Prostate gland (tissue), 2 donors: ENCODE results near the gene IQGAP2. TPM values are rescaled to one million over a fixed set of nuclear protein-coding genes. Genes with fewer than 3 reads are reported as not detected.
"Not testable (repeated sequence)": the region's sequence is repeated elsewhere in the genome, so short reads cannot be mapped to it uniquely, and the experiment has no call there.

Experiments used
- DNase-seq: peaks from one replicate; pipeline ENCODE4 v3.0.0-alpha.2; 2019; ENCODE audit warnings: low spot score
- H3K27ac ChIP-seq, 2 donors: fragments of 200-600 bp; sonication (generic); 2 replicates each; pipeline ENCODE4 v1.5.1; 2017 to 2019
- H3K27me3 ChIP-seq: fragments of 200-600 bp; sonication (generic); replicated peaks from 2 replicates; pipeline ENCODE4 v1.5.1; 2019; ENCODE audit not compliant: insufficient read depth
- H3K36me3 ChIP-seq, 2 donors: fragments of 200-600 bp; sonication (generic); 1 replicate in 1 of 2; 2 replicates in 1 of 2; pipeline versions ENCODE4 v1.5.1 to v1.8.1; 2017 to 2019
- H3K4me1 ChIP-seq: fragments of 200-600 bp; sonication (generic); replicated peaks from 2 replicates; pipeline ENCODE4 v1.5.1; 2019
- H3K4me3 ChIP-seq, 2 donors: fragments of 200-600 bp; sonication (generic); 2 replicates each; pipeline ENCODE4 v1.5.1; 2017 to 2019
- H3K9me3 ChIP-seq: fragments of 200-600 bp; sonication (generic); 2 replicates; pipeline ENCODE4 v1.5.1; 2017
- POLR2A ChIP-seq: fragments of 450-650 bp; IDR thresholded peaks from one replicate; pipeline ENCODE4 v1.6.1; 2016; ENCODE audit warnings: antibody characterized with exemption, mild to moderate bottlenecking
- POLR2AphosphoS5 ChIP-seq: sonication (generic); formaldehyde crosslinking; IDR thresholded peaks from one replicate; pipeline ENCODE4 v1.6.1; 2017; ENCODE audit warnings: antibody characterized with exemption
- WGBS: methylation state at CpG from one replicate; pipeline ENCODE4 v1.1.5; 2018; 5-methylcytosine and 5-hydroxymethylcytosine counted together
- intact Hi-C: fragments of 100-400 bp; cut with DNase I; formaldehyde crosslinking; loops from one replicate; pipeline ENCODE4 v1.14.2; 2022
- total RNA-seq, 2 donors: library from RNA; depleted of rRNA; stranded (reverse); fragments of >200 nt; gene quantifications; one replicate each; pipeline ENCODE4 v1.1.0, GENCODE V29; 2016
- TF ChIP-seq, protein P1 (sequence below), 4 experiments: fragments of 200-600 bp in 2 of 4; fragments of 450-650 bp in 2 of 4; sonication (generic) in 2 of 4; IDR thresholded peaks; 1 replicate in 3 of 4; 2 replicates in 1 of 4; pipeline ENCODE4 v1.5.1; 2016 to 2019; ENCODE audit warnings: antibody characterized with exemption in 4 of 4, mild to moderate bottlenecking in 2 of 4, moderate library complexity in 2 of 4

IQGAP2 gene
- total RNA-seq, 2 donors from 2014 or later: 41.5 to 64.9 TPM

DNA sequence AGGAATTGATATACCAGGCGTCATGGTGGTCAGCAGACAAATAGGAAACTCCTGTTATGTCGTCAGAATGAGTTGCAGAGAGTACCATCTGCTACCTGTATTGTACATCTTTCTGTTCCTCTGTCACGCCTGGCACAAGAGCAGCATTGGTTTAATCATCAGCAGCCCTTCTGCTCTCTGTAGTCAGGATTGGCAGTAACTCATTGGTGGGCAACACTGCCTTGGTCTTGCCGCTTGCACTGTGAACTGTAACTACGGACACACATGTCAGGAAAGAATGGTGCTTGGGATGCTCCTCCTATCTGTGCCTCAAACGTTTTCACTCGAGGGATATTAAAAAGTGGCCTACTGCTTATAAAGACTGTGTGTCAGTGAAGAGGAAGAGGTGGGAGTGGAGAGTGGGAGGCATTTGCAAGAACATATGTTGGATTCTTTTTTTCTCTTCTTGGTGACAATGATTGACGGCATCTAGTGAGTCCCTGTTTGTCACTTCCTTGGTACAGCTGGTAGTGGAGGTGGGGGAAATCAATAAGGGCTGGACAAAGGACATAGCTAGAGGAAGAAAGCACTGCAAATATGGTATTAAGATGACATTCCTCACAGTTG, 143.5 kb downstream of the IQGAP2 start:
- TF ChIP-seq POLR2A: no peak
- no peak for TF ChIP-seq POLR2AphosphoS5
- TF ChIP-seq, protein P1, sequence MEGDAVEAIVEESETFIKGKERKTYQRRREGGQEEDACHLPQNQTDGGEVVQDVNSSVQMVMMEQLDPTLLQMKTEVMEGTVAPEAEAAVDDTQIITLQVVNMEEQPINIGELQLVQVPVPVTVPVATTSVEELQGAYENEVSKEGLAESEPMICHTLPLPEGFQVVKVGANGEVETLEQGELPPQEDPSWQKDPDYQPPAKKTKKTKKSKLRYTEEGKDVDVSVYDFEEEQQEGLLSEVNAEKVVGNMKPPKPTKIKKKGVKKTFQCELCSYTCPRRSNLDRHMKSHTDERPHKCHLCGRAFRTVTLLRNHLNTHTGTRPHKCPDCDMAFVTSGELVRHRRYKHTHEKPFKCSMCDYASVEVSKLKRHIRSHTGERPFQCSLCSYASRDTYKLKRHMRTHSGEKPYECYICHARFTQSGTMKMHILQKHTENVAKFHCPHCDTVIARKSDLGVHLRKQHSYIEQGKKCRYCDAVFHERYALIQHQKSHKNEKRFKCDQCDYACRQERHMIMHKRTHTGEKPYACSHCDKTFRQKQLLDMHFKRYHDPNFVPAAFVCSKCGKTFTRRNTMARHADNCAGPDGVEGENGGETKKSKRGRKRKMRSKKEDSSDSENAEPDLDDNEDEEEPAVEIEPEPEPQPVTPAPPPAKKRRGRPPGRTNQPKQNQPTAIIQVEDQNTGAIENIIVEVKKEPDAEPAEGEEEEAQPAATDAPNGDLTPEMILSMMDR (IDR thresholded peaks at IDR 0.05): no peak
- 79% methylated on average over 8 of the region's 8 CpGs for WGBS
- Histone ChIP-seq H3K4me1 (peaks cover 18% of the 10 kb centered on the region), H3K9me3 (no peaks in the 10 kb centered on the region), H3K27ac (peak overlapping the region; percentile 71 to 79), H3K4me3 (no peak overlapping the region), H3K36me3 (no peaks in the 10 kb centered on the region), H3K27me3 (no peaks in the 10 kb centered on the region)
- intact Hi-C loops: no loop called here
- no peak for DNase-seq

DNA sequence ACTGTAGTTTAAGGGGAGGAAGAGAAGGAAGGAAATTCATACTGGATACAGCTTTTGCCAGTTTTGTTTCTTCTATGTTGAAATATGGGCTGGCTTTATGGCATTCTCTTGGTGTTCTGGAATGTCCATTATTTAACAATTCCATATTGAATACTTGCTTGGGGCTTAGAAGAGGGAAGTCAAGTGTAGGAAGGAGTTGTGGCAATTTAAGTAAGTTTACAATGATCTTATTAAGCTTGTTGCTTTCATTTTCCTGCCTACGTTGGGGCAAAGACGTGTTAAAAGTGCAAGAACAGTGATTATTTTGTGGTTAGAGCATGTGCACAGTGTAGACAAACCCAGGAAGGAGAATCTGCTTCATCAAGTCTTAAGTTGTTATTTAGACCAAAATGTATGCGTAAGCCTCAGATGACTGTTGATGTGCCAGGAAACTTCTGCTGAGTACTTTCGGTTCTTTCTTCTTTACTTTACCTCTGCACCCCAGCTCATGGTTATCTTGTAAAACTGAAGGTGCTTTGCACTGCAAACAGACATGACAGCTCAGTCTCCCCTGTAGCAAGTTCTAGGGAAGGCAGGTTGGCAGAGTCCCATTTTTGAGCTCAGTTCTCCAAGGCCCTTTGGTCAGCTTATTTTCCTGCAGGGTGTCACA, 144.3 kb downstream of the IQGAP2 start:
- Histone ChIP-seq H3K4me3 (peak overlapping the region; percentile 4 to 9), H3K4me1 (peaks cover 18% of the 10 kb centered on the region), H3K27ac (peak overlapping the region; percentile 71 to 79), H3K9me3 (no peaks in the 10 kb centered on the region), H3K36me3 (no peaks in the 10 kb centered on the region), H3K27me3 (no peaks in the 10 kb centered on the region)
- DNase-seq: peak; percentile 83
- TF ChIP-seq, protein P1 (IDR thresholded peaks at IDR 0.05): no peak
- peak; percentile 92 for TF ChIP-seq POLR2AphosphoS5
- 4% methylated on average over 4 of the region's 4 CpGs for WGBS
- intact Hi-C loops: no loop called here

DNA sequence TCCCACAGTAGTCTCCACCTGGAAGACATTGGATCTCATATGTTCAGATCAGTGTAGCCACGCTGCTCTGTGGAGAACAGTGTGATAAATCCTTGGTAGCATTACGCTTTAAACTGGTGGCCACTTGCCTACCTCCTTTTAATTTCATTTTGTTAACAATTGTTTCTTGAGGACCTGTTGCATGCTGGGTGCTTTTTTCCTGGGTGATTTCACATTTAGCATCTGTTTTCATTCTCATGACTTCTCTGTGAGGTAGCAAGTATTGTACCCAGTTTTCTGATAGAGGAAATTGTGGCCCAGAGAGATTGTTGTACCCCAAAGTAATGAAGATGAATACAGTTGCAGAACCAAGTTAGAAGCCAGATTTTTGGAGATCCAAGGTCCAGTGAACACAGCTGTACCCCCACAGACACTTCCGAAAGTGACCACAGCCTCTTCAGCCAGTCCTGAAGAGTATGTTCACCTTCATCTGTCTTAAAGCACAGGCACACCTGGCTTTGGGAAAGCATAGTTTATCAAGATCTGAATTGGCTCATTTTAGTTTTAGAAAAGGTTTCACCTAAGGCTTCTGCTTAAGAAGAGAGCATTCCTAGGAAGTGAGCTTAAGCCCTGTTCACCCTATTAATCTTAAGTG, 144.9 kb downstream of the IQGAP2 start:
- peaks cover 18% of the 10 kb centered on the region for H3K4me1 ChIP-seq
- DNase-seq: no peak
- intact Hi-C loops: no loop called here
- H3K27me3 ChIP-seq: no peaks in the 10 kb centered on the region
- peak overlapping the region; percentile 71 to 79 for H3K27ac ChIP-seq
- no peaks in the 10 kb centered on the region for H3K36me3 ChIP-seq
- H3K9me3 ChIP-seq: no peaks in the 10 kb centered on the region
- TF ChIP-seq, protein P1 (IDR thresholded peaks at IDR 0.05): no peak
- TF ChIP-seq POLR2A (no peak), POLR2AphosphoS5 (no peak)
- peak overlapping the region in 1 of 2 donors; percentile 4 for H3K4me3 ChIP-seq
- WGBS: 53% methylated on average over 3 of the region's 3 CpGs

DNA sequence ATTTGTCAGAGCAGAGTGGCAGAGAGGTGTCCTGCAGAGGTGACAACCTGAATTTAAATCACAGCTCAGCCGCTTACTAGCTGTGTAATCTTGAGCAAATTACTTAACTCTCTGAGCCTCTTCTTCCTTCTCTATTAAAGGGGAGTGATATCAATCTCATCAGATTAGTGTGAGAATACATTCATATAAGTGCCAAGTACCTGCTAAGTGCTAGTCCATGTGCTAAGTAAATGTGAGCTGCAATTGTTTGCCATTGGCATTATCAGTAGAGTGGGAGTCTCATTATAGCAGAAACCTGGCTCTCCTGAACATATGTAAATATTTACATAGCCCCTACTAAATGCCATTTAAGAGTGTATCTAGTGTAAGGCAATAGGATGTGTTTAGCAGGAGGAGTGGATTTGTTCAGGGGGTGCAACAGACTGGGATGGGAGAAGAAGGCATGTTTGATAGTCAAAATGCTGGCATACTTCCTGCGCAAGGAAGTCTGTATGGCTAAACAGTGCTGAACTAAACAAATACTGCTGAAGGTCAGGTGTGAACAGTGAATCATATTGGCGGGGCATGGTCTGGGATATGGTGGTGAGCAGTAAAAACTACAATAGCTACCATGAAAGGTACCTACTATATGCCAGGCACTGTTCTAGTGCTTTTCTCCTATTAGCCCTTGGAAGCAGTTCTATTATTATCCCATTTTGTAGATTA, 145.6 kb downstream of the IQGAP2 start:
- Histone ChIP-seq H3K27ac (peak overlapping the region; percentile 71 to 79), H3K4me3 (no peak overlapping the region), H3K36me3 (no peaks in the 10 kb centered on the region), H3K4me1 (peaks cover 18% of the 10 kb centered on the region), H3K27me3 (no peaks in the 10 kb centered on the region), H3K9me3 (no peaks in the 10 kb centered on the region)
- TF ChIP-seq, protein P1 (IDR thresholded peaks at IDR 0.05): no peak
- TF ChIP-seq POLR2AphosphoS5: peak; percentile 43
- intact Hi-C loops: no loop called here
- 56% methylated on average over 3 of the region's 3 CpGs for WGBS
- peak; percentile 29 for DNase-seq

- DNase-seq, H3K4me3 ChIP-seq, intact Hi-C loops, H3K9me3 ChIP-seq, H3K27me3 ChIP-seq, H3K36me3 ChIP-seq, H3K27ac ChIP-seq: not testable (repeated sequence)
- 94% methylated on average over 25 of the region's 34 CpGs for WGBS
- peaks cover 18% of the 10 kb centered on the region for H3K4me1 ChIP-seq
Measured at GRCh38 chr5:76550881-76551280, 147.8 kb downstream of the IQGAP2 start.
